IMR-90 (cell line): Measurements from ENCODE around the gene SNTG2. TPM values are rescaled to one million over a fixed set of nuclear protein-coding genes. Genes with fewer than 3 reads are reported as not detected.

Experiments
- ATAC-seq: fragments of 200-7000 bp; cut with Tn5 transposase; 2 replicates; pipeline ENCODE4 v1.9.1; 2020; ENCODE audit warnings: low read depth, mild to moderate bottlenecking, moderate library complexity
- BruUV-seq: library from RNA; stranded (reverse); fragments of 400-500 nt; replicated peaks from 2 replicates; lab custom pipeline; 2021; lab: Mats Ljungman, UMichigan
- CTCF ChIA-PET: fragments of 300-600 bp; formaldehyde crosslinking; extraction: SDS; loops from one replicate; lab custom pipeline; 2021; ENCODE audit warnings: antibody characterized with exemption; lab: Yijun Ruan, JAX
- POLR2A ChIA-PET: fragments of 300-600 bp; sonication (Branson Sonifier 250); formaldehyde crosslinking; loops from one replicate; lab custom pipeline; 2022; ENCODE audit warnings: antibody characterized with exemption; ENCODE audit not compliant: unreplicated experiment; lab: Charles Lee
- DNase-seq: peaks from one replicate; pipeline ENCODE4 v3.0.0; 2013
- H2AFZ ChIP-seq: replicated peaks from 2 replicates; pipeline ENCODE3; 2013; ENCODE audit warnings: low read length, mild to moderate bottlenecking; ENCODE audit not compliant: poor library complexity
- H2AK5ac ChIP-seq: 2 replicates; pipeline ENCODE4 v1.6.1; 2013; ENCODE audit warnings: low read depth, low read length, inconsistent platforms
- H2AK9ac ChIP-seq: replicated peaks from 2 replicates; pipeline ENCODE3; 2013; ENCODE audit warnings: mild to moderate bottlenecking, low read depth, low read length, moderate library complexity; ENCODE audit not compliant: poor library complexity
- H2BK120ac ChIP-seq: 2 replicates; pipeline ENCODE4 v1.6.1; 2013; ENCODE audit warnings: low read depth, low read length, inconsistent platforms
- H2BK15ac ChIP-seq: 3 replicates; pipeline ENCODE4 v1.6.1; 2013; ENCODE audit warnings: low read depth, low read length, inconsistent platforms
- H2BK20ac ChIP-seq: 2 replicates; pipeline ENCODE4 v1.6.1; 2013; ENCODE audit warnings: low read depth, mild to moderate bottlenecking, inconsistent platforms, low read length, moderate library complexity
- H2BK5ac ChIP-seq: 2 replicates; pipeline ENCODE4 v1.6.1; 2013; ENCODE audit warnings: mild to moderate bottlenecking, low read depth, low read length, inconsistent platforms; ENCODE audit not compliant: poor library complexity, severe bottlenecking
- H3K14ac ChIP-seq: replicated peaks from 2 replicates; pipeline ENCODE4 v1.6.1; 2013; ENCODE audit warnings: low read depth, low read length, inconsistent platforms
- H3K18ac ChIP-seq: 2 replicates; pipeline ENCODE4 v1.6.1; 2013; ENCODE audit warnings: low read depth, low read length, control low read depth
- H3K23ac ChIP-seq: 2 replicates; pipeline ENCODE4 v1.6.1; 2013; ENCODE audit warnings: low read depth, low read length, inconsistent platforms
- H3K27ac ChIP-seq: 2 replicates; pipeline ENCODE4 v1.5.1; 2013; ENCODE audit warnings: mild to moderate bottlenecking, control low read depth, low read length; ENCODE audit not compliant: insufficient read depth
- H3K27me3 ChIP-seq: 2 replicates; pipeline ENCODE4 v1.6.1; 2013; ENCODE audit warnings: low read length; ENCODE audit not compliant: control insufficient read depth, insufficient read depth
- H3K36me3 ChIP-seq: 2 replicates; pipeline ENCODE4 v1.6.1; 2013; ENCODE audit warnings: low read length, mixed read lengths; ENCODE audit not compliant: control insufficient read depth, insufficient read depth
- H3K4ac ChIP-seq: 2 replicates; pipeline ENCODE4 v1.6.1; 2013; ENCODE audit warnings: low read depth, low read length, inconsistent platforms
- H3K4me1 ChIP-seq: 2 replicates; pipeline ENCODE4 v1.6.1; 2013; ENCODE audit warnings: low read length, mixed read lengths; ENCODE audit not compliant: control insufficient read depth, insufficient read depth
- H3K4me2 ChIP-seq: 2 replicates; pipeline ENCODE4 v1.6.1; 2013; ENCODE audit warnings: low read depth, mild to moderate bottlenecking, control low read depth, low read length, moderate library complexity
- H3K4me3 ChIP-seq: 2 replicates; pipeline ENCODE4 v1.5.1; 2013; ENCODE audit warnings: low read depth, mild to moderate bottlenecking, control low read depth, low read length, moderate library complexity; ENCODE audit not compliant: insufficient read depth
- H3K56ac ChIP-seq: 2 replicates; pipeline ENCODE4 v1.6.1; 2013; ENCODE audit warnings: low read length, inconsistent platforms; ENCODE audit not compliant: insufficient read depth; ENCODE audit errors: extremely low read depth
- H3K79me1 ChIP-seq, 2 experiments: 2 replicates each; pipeline ENCODE4 v1.6.1; 2013; ENCODE audit warnings: low read length in 2 of 2, inconsistent platforms in 1 of 2, low read depth in 1 of 2
- H3K9ac ChIP-seq: 2 replicates; pipeline ENCODE4 v1.6.1; 2013; ENCODE audit warnings: low read depth, low read length, control low read depth
- H3K9me1 ChIP-seq: 2 replicates; pipeline ENCODE4 v1.6.1; 2013; ENCODE audit warnings: low read length, inconsistent platforms; ENCODE audit not compliant: insufficient read depth
- H3K9me3 ChIP-seq: 2 replicates; pipeline ENCODE4 v1.6.1; 2013; ENCODE audit warnings: low read length; ENCODE audit not compliant: control insufficient read depth, insufficient read depth
- H4K20me1 ChIP-seq: 2 replicates; pipeline ENCODE4 v1.6.1; 2013; ENCODE audit warnings: low read length, inconsistent platforms; ENCODE audit not compliant: insufficient read depth
- H4K5ac ChIP-seq: 2 replicates; pipeline ENCODE4 v1.6.1; 2013; ENCODE audit warnings: mild to moderate bottlenecking, low read depth, low read length, control low read depth
- H4K8ac ChIP-seq, 2 experiments: 2 replicates each; pipeline ENCODE4 v1.6.1; 2013; ENCODE audit warnings: low read depth in 2 of 2, low read length in 2 of 2, control low read depth in 1 of 2, inconsistent platforms in 1 of 2
- H4K91ac ChIP-seq: 2 replicates; pipeline ENCODE4 v1.6.1; 2013; ENCODE audit warnings: low read depth, low read length, inconsistent platforms; ENCODE audit not compliant: insufficient read depth
- BHLHE40 ChIP-seq: fragments of 150-350 bp; IDR thresholded peaks from 2 replicates; pipeline ENCODE4 v1.6.1; 2016; ENCODE audit warnings: mild to moderate bottlenecking, low read depth, low read length
- CHD1 ChIP-seq: IDR thresholded peaks from 2 replicates; pipeline ENCODE4 v1.6.1; 2012; ENCODE audit warnings: low read depth, low read length, improper control_type of control experiment
- MAFK ChIP-seq: IDR thresholded peaks from 2 replicates; pipeline ENCODE4 v1.6.1; 2012; ENCODE audit warnings: low read depth, low read length, improper control_type of control experiment
- MXI1 ChIP-seq: IDR thresholded peaks from 2 replicates; pipeline ENCODE4 v1.6.1; 2012; ENCODE audit warnings: low read depth, mild to moderate bottlenecking, low read length, moderate library complexity, borderline replicate concordance
- POLR2A ChIP-seq: IDR thresholded peaks from 2 replicates; pipeline ENCODE4 v1.6.1; 2012; ENCODE audit warnings: mild to moderate bottlenecking, low read depth, low read length
- RAD21 ChIP-seq: IDR thresholded peaks from 2 replicates; pipeline ENCODE4 v1.6.1; 2012; ENCODE audit warnings: low read length, improper control_type of control experiment
- SMC3 ChIP-seq: fragments of 150-350 bp; IDR thresholded peaks from 2 replicates; pipeline ENCODE4 v1.6.1; 2016; ENCODE audit warnings: low read depth, mild to moderate bottlenecking, antibody characterized with exemption, low read length, moderate library complexity
- WGBS, 2 experiments: methylation state at CpG; one replicate each; pipeline versions ENCODE4 v1.1.5 to v1.1.7; 2013; ENCODE audit warnings: missing lambda C conversion rate in 2 of 2; ENCODE audit not compliant: insufficient read length in 1 of 2; ENCODE audit errors: extremely low coverage in 2 of 2; 5-methylcytosine and 5-hydroxymethylcytosine counted together
- dilution Hi-C: fragments of 300-500 bp; cut with HindIII; formaldehyde crosslinking; loops from one replicate; pipeline ENCODE4 v1.14.3; 2018; ENCODE audit warnings: low sequenced_read_pairs; ENCODE audit not compliant: unreplicated experiment
- in situ Hi-C: fragments of 300-500 bp; cut with MboI; formaldehyde crosslinking; loops from 3 replicates; pipeline ENCODE4 v1.14.3; 2019; ENCODE audit warnings: low sequenced_read_pairs, inconsistent platforms, mixed read lengths
- intact Hi-C: fragments of 100-400 bp; cut with micrococcal nuclease; formaldehyde crosslinking; loops from 2 replicates; pipeline ENCODE4 v1.10.0; 2022
- polyA plus RNA-seq, 3 experiments: library from polyadenylated mRNA; depleted of rRNA; stranded (reverse); fragments of >200 nt; gene quantifications; 2 replicates each; pipeline ENCODE4 v1.2.3, GENCODE V29; 2012; ENCODE audit warnings: low replicate concordance in 1 of 3
- total RNA-seq: library from RNA; depleted of rRNA; stranded (reverse); fragments of >200 nt; gene quantifications from 2 replicates; pipeline ENCODE4 v1.2.3, GENCODE V29; 2012
- TF ChIP-seq, protein P1 (sequence below): conservative IDR thresholded peaks from 2 replicates; pipeline ENCODE4 v1.5.1; 2012; ENCODE audit warnings: mild to moderate bottlenecking, low read depth, low read length, improper control_type of control experiment
- TF ChIP-seq, protein P2 (sequence below): fragments of 150-350 bp; IDR thresholded peaks from 2 replicates; pipeline ENCODE4 v1.6.1; 2016; ENCODE audit warnings: low read depth, mild to moderate bottlenecking, low read length, moderate library complexity, borderline replicate concordance

The SNTG2 gene
- total and polyA plus RNA-seq, 2 of the 4 experiments (the other 2 are of a cell fraction) = under 0.01 to 0.17 TPM

DNA sequence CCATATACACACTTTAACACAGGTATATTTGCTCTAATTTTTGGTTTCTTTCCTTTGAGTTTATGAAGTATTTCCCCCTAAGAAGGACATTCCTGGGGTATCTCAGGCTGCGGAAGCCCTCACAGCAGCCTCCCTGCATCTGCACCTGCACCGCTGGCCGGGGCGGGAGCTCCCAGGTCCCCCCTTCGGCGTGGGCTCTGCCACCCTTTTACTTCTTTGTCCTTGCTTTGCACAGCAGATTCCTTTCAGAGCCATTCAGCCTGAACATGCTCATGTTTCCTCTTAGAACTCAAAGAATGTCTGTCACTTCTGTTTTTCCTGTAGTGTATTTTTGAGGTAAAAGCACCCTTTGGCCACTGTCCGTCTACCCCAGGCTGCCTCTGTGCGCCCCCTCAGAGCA is 146.5 kb downstream of the SNTG2 start:
- TF ChIP-seq POLR2A (no peak), SMC3 (no peak), MXI1 (no peak), RAD21 (no peak), CHD1 (no peak), MAFK (no peak), BHLHE40 (no peak)
- TF ChIP-seq, protein P1, sequence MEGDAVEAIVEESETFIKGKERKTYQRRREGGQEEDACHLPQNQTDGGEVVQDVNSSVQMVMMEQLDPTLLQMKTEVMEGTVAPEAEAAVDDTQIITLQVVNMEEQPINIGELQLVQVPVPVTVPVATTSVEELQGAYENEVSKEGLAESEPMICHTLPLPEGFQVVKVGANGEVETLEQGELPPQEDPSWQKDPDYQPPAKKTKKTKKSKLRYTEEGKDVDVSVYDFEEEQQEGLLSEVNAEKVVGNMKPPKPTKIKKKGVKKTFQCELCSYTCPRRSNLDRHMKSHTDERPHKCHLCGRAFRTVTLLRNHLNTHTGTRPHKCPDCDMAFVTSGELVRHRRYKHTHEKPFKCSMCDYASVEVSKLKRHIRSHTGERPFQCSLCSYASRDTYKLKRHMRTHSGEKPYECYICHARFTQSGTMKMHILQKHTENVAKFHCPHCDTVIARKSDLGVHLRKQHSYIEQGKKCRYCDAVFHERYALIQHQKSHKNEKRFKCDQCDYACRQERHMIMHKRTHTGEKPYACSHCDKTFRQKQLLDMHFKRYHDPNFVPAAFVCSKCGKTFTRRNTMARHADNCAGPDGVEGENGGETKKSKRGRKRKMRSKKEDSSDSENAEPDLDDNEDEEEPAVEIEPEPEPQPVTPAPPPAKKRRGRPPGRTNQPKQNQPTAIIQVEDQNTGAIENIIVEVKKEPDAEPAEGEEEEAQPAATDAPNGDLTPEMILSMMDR = no peak
- TF ChIP-seq, protein P2, sequence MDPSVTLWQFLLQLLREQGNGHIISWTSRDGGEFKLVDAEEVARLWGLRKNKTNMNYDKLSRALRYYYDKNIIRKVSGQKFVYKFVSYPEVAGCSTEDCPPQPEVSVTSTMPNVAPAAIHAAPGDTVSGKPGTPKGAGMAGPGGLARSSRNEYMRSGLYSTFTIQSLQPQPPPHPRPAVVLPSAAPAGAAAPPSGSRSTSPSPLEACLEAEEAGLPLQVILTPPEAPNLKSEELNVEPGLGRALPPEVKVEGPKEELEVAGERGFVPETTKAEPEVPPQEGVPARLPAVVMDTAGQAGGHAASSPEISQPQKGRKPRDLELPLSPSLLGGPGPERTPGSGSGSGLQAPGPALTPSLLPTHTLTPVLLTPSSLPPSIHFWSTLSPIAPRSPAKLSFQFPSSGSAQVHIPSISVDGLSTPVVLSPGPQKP = no peak
- WGBS, 2 experiments = 57% methylated on average over 4 of the region's 8 CpGs; no CpG with 5 or more reads in 1 of the 2 experiments
- H2BK15ac ChIP-seq = no peak overlapping the region
- H2BK5ac ChIP-seq = no peak overlapping the region
- H3K56ac ChIP-seq = no peak overlapping the region
- H2BK20ac ChIP-seq = no peak overlapping the region
- H3K79me1 ChIP-seq = no peaks in the 10 kb centered on the region
- no peak overlapping the region for H2AK9ac ChIP-seq
- no TSS peak for BruUV-seq
- H3K9me1 ChIP-seq = no peaks in the 10 kb centered on the region
- H3K36me3 ChIP-seq = no peaks in the 10 kb centered on the region
- ChIA-PET CTCF (no interaction called here), POLR2A (no interaction called here)
- H3K4me2 ChIP-seq = no peak overlapping the region
- intact Hi-C loops (no loop called here), in situ Hi-C loops (no loop called here), dilution Hi-C loops (no loop called here)
- H2BK120ac ChIP-seq = no peak overlapping the region
- no peak overlapping the region for H2AK5ac ChIP-seq
- H3K18ac ChIP-seq = no peak overlapping the region
- H3K4ac ChIP-seq = no peak overlapping the region
- H4K5ac ChIP-seq = no peak overlapping the region
- H4K91ac ChIP-seq = no peak overlapping the region
- H3K4me1 ChIP-seq = no peaks in the 10 kb centered on the region
- H4K8ac ChIP-seq = no peak overlapping the region
- H3K14ac ChIP-seq = no peak overlapping the region
- H3K9me3 ChIP-seq = peaks cover 4% of the 10 kb centered on the region; the same call in 1 of the 2 replicates
- H3K4me3 ChIP-seq = no peak overlapping the region
- H3K9ac ChIP-seq = no peak overlapping the region
- H3K23ac ChIP-seq = no peak overlapping the region
- H3K27me3 ChIP-seq = no peaks in the 10 kb centered on the region
- DNase-seq (no peak), ATAC-seq (no peak)
- H3K27ac ChIP-seq = no peak overlapping the region
- H2AFZ ChIP-seq = no peak overlapping the region
- no peaks in the 10 kb centered on the region for H4K20me1 ChIP-seq
